Fibroblast of lung (primary cell): ENCODE measurements around the gene PFKP. TPM values are rescaled to one million over a fixed set of nuclear protein-coding genes. Genes with fewer than 3 reads are reported as not detected.

Source experiments
- DNase-seq, 2 donors: peaks; one replicate each; pipeline versions ENCODE4 v3.0.0 to v3.0.0-alpha.2; 2010; ENCODE audit warnings: low read depth in 2 of 2
- H2AFZ ChIP-seq: 2 replicates; pipeline ENCODE4 v1.5.1; 2012; ENCODE audit warnings: low read length, control low read depth, inconsistent platforms
- H3K27ac ChIP-seq: 2 replicates; pipeline ENCODE4 v1.5.1; 2011; ENCODE audit warnings: low read length, control low read depth; ENCODE audit not compliant: insufficient read depth
- H3K27me3 ChIP-seq: 2 replicates; pipeline ENCODE4 v1.5.1; 2011; ENCODE audit warnings: mild to moderate bottlenecking, low read length; ENCODE audit not compliant: control insufficient read depth, insufficient read depth
- H3K36me3 ChIP-seq: 2 replicates; pipeline ENCODE4 v1.5.1; 2011; ENCODE audit warnings: low read length; ENCODE audit not compliant: control insufficient read depth, insufficient read depth
- H3K4me1 ChIP-seq: 2 replicates; pipeline ENCODE4 v1.5.1; 2011; ENCODE audit warnings: low read length; ENCODE audit not compliant: control insufficient read depth, insufficient read depth; ENCODE audit errors: extremely low read depth
- H3K4me2 ChIP-seq: 2 replicates; pipeline ENCODE4 v1.5.1; 2011; ENCODE audit warnings: low read length, control low read depth; ENCODE audit not compliant: insufficient read depth; ENCODE audit errors: extremely low read depth
- H3K4me3 ChIP-seq, 4 experiments: fragments of 200-600 bp in 1 of 4; sonication (generic) in 1 of 4; replicated peaks in 1 of 4; 2 replicates each; pipeline ENCODE4 v1.5.1; 2011 to 2016; ENCODE audit warnings: low read length in 4 of 4, low read depth in 3 of 4, mild to moderate bottlenecking in 3 of 4, control low read depth in 2 of 4, inconsistent platforms in 1 of 4, mixed read lengths in 1 of 4; ENCODE audit not compliant: insufficient read depth in 1 of 4; ENCODE audit errors: control extremely low read depth in 1 of 4
- H3K79me2 ChIP-seq: 2 replicates; pipeline ENCODE4 v1.5.1; 2012; ENCODE audit warnings: mild to moderate bottlenecking, low read length, inconsistent platforms; ENCODE audit not compliant: control insufficient read depth, insufficient read depth
- H3K9ac ChIP-seq: 2 replicates; pipeline ENCODE4 v1.5.1; 2011; ENCODE audit warnings: mild to moderate bottlenecking, low read length, control low read depth; ENCODE audit not compliant: insufficient read depth
- H3K9me3 ChIP-seq: 2 replicates; pipeline ENCODE4 v1.5.1; 2012; ENCODE audit warnings: low read depth, low read length; ENCODE audit not compliant: control insufficient read depth, insufficient read depth
- H4K20me1 ChIP-seq: 2 replicates; pipeline ENCODE4 v1.5.1; 2011; ENCODE audit warnings: low read length; ENCODE audit not compliant: control insufficient read depth, insufficient read depth; ENCODE audit errors: extremely low read depth
- CTCF ChIP-seq, 2 donors: IDR thresholded peaks in 1 of 2; conservative IDR thresholded peaks in 1 of 2; 1 replicate in 1 of 2; 2 replicates in 1 of 2; pipeline ENCODE4 v1.5.1; 2011 to 2012; ENCODE audit warnings: low read length in 2 of 2, control low read depth in 1 of 2, inconsistent platforms in 1 of 2, low read depth in 1 of 2, mild to moderate bottlenecking in 1 of 2
- EZH2 ChIP-seq: IDR thresholded peaks from 2 replicates; pipeline ENCODE4 v1.5.1; 2012; ENCODE audit warnings: low read length, control low read depth, mild to moderate bottlenecking; ENCODE audit errors: missing control alignments
- polyA plus RNA-seq, 2 donors: library from polyadenylated mRNA; depleted of rRNA in 1 of 2; stranded (reverse) in 1 of 2; unstranded in 1 of 2; fragments of >200 nt; gene quantifications; 2 replicates each; pipeline ENCODE4 v1.2.1, GENCODE V29; 2011 to 2012; ENCODE audit warnings: missing spikeins in 1 of 2
- total RNA-seq: library from RNA; depleted of rRNA; stranded (reverse); fragments of >200 nt; gene quantifications from 2 replicates; pipeline ENCODE4 v1.2.1, GENCODE V29; 2014

The PFKP gene
- total and polyA plus RNA-seq, 2 donors (not counting 1 experiment from before 2014, with no cell fraction given) = 74.3 to 90.3 TPM

- DNase-seq = no peak
- no peaks in the 10 kb centered on the region for H3K9me3 ChIP-seq
- H2AFZ ChIP-seq = no peak overlapping the region
- no peaks in the 10 kb centered on the region for H3K36me3 ChIP-seq
- H3K9ac ChIP-seq = no peak overlapping the region
- H3K79me2 ChIP-seq = no peaks in the 10 kb centered on the region
- H4K20me1 ChIP-seq = no peaks in the 10 kb centered on the region
- H3K4me1 ChIP-seq = no peaks in the 10 kb centered on the region
- no peak for TF ChIP-seq CTCF (conservative IDR thresholded peaks at IDR 0.05 in 1 of 2, IDR thresholded peaks at IDR 0.05 in 1 of 2; ENCODE audit: low read depth in 1 of 2, low read length in 2 of 2)
- no peak for TF ChIP-seq EZH2
- H3K4me2 ChIP-seq = no peak overlapping the region
- no peak overlapping the region for H3K4me3 ChIP-seq
- H3K27ac ChIP-seq = no peak overlapping the region
- no peaks in the 10 kb centered on the region for H3K27me3 ChIP-seq
Observed at GRCh38 chr10:3020881-3021280, 46.5 kb upstream of the PFKP start.

DNA sequence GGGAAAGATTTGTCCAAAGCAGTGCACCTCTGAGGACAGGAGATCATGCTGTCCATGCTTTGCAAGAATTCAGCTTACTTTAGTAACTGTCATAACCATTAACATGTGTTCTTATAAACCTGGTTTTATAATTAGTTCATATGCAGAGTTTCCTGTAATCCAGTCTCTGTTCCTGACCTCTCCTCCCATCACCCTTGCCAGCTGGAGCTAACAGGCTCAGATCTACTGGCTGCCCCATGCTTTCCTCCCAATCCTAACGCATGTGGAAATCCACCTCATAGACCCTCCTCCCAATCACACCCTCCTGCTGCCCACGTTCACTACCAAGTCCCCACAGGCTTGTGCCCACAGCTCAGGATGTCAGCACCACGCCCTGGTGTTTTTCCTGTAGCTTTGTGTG lies 45.3 kb upstream of the PFKP start:
- no peak overlapping the region for H3K4me2 ChIP-seq
- H3K4me3 ChIP-seq = no peak overlapping the region
- no peak overlapping the region for H2AFZ ChIP-seq
- TF ChIP-seq EZH2 (no peak), CTCF (conservative IDR thresholded peaks at IDR 0.05 in 1 of 2, IDR thresholded peaks at IDR 0.05 in 1 of 2; ENCODE audit: low read depth in 1 of 2, low read length in 2 of 2) (no peak)
- H3K9ac ChIP-seq = no peak overlapping the region
- H3K27ac ChIP-seq = no peak overlapping the region
- DNase-seq = no peak
- no peaks in the 10 kb centered on the region for H3K4me1 ChIP-seq
- H3K36me3 ChIP-seq = no peaks in the 10 kb centered on the region
- H4K20me1 ChIP-seq = no peaks in the 10 kb centered on the region
- no peaks in the 10 kb centered on the region for H3K9me3 ChIP-seq
- no peaks in the 10 kb centered on the region for H3K27me3 ChIP-seq
- no peaks in the 10 kb centered on the region for H3K79me2 ChIP-seq

- Histone ChIP-seq H4K20me1 (no peaks in the 10 kb centered on the region), H3K9ac (no peak overlapping the region), H2AFZ (no peak overlapping the region), H3K4me1 (no peaks in the 10 kb centered on the region), H3K4me2 (no peak overlapping the region), H3K36me3 (no peaks in the 10 kb centered on the region), H3K27ac (no peak overlapping the region), H3K27me3 (no peaks in the 10 kb centered on the region), H3K79me2 (no peaks in the 10 kb centered on the region), H3K9me3 (no peaks in the 10 kb centered on the region), H3K4me3 (no peak overlapping the region)
- no peak for TF ChIP-seq EZH2
- TF ChIP-seq CTCF (conservative IDR thresholded peaks at IDR 0.05 in 1 of 2, IDR thresholded peaks at IDR 0.05 in 1 of 2; ENCODE audit: low read depth in 1 of 2, low read length in 2 of 2) = no peak
- no peak for DNase-seq
Observed at GRCh38 chr10:3023892-3024291, 43.5 kb upstream of the PFKP start.
